ENCODE data around the gene MFAP1.
"Not testable (repeated sequence)": the region's sequence is repeated elsewhere in the genome, so short reads cannot be mapped to it uniquely, and the experiment has no call there.

MFAP1 gene, protein sequence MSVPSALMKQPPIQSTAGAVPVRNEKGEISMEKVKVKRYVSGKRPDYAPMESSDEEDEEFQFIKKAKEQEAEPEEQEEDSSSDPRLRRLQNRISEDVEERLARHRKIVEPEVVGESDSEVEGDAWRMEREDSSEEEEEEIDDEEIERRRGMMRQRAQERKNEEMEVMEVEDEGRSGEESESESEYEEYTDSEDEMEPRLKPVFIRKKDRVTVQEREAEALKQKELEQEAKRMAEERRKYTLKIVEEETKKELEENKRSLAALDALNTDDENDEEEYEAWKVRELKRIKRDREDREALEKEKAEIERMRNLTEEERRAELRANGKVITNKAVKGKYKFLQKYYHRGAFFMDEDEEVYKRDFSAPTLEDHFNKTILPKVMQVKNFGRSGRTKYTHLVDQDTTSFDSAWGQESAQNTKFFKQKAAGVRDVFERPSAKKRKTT

DNA sequence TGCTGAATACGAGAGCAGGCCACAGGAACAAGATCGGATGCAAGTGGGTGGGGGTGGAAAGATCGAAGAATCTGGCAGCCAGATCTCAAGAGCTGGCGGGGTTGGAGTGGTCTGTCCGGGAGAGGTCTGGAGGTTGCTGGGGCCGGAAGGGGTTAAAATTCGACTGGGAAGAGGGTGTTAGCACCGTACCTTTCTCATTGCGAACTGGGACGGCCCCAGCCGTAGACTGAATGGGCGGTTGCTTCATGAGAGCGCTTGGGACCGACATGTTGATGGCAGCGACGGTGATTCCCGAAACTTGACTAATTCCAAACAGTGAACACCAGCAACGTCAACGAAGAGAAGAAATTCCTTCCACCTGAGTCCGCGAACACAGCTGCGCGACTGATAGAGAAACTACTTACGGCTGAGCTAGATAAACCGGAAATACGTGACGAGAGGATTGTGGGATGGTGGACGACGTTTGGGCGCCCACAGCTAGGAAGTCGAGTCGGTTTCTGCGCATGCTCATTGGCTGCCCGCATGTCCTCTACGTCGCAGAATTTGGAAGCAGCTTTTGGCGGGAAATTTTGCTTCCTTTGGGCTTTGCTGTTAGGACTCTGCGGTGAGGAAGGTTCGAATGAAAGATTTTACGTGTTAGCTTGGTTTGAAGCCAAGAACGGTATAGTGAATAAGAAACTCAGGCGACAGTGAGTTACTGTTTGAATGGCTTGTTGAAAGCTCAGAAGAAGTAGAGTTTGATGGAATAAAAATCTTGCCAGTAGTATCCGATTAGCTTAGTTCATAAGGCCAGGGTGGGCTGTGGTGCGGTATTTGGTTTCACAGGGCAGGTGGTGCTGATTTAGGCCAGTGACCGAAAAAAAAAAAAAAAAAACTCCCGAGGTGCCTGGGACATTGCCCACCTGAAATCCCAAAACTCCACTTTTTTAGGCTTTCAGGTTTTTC, at the start of gene MFAP1:
Gene MFAP1, minus strand, starts transcription at position 389 of the 945 bp plus-strand sequence. Its CDS starts 121 bp downstream, at position 268.
- DNase-seq, result peak; percentile 93

DNA sequence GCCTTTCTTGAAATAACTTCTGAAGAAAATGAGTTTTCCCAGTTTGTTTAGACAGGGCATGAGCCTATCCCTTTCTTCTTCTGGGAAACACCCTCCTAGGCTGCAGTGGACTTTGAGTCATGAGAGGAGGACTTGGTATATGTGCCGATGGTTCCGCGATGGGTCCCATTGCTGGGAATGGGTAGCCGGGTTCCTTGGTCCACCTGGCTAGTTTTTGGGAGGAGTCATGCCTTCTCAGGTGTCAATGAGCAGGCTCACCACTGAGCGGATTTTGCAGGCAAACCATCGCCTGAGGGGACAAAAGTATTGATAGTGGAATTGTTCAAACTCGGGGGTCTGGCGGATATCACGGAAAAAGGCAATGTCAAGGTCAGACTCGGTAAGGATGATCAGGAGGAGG, 49.2 kb upstream of the MFAP1 start:
- no peak for DNase-seq

DNA sequence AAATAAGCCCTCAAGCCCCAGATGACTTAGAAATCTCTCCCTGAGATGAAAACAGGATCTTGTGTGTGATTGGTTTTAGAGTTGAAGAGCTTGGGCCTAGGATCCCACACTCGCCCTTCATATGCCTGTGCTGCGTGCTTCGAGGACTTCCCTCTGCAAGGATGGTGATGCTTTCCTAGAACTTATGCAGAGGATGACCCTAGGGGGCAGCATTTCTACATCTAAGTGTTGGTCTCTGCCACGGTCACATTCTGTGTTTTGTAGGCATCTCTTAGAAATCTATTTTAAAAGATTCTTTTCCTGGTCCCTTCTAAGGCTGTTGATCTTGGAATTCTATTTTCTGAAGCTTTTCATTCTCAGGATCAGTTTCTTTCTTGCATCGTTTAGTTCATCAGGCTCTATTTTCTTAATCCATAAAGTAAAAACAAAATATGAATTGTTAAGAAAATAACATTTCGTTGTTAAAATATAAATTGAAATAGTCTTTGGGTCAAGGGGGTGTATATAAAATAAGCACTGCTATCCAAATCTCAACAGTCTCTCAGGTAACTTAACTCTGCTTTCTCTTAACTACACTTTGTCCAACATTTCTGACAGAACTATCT, 48.0 kb upstream of the MFAP1 start:
- peak; percentile 9 for DNase-seq

DNA sequence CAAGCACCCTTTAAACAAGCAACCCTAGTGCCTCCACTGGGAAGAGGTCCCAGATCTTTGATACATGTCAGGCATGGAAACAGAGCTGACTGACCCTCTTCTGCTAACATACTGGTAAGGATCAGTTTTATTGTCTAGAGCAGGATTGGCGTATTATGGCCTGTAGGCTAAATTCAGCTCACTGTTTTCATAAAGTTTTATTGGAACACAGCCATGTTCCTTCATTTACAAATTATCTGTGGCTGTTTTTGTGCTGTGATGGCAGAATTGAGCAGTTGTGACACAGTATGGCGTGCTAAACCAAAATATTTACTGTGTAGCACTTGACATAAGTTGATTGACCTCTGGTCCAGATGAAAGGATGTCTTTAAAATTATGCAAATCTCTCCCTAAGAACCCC, 47.3 kb upstream of the MFAP1 start:
- DNase-seq, result no peak

DNA sequence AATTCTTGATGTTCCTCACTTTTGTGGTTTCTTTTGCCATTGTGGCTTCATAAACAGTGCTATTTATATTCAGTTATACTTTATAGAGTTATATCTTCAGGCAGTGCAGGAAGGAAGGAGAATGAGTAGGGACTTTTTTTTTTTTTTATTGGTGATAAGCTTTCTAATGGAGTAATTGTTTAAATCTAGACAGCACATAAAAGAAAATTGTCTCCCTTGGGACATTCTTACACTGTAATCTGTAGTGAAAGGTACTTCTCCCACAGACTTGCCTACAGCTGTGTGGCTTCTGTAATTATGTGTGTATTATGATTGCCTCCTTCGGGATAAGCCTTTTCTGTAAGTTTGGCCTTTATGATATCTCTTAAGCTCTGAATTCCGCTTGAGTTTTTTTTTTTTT, 43.9 kb upstream of the MFAP1 start:
- no peak for DNase-seq

DNA sequence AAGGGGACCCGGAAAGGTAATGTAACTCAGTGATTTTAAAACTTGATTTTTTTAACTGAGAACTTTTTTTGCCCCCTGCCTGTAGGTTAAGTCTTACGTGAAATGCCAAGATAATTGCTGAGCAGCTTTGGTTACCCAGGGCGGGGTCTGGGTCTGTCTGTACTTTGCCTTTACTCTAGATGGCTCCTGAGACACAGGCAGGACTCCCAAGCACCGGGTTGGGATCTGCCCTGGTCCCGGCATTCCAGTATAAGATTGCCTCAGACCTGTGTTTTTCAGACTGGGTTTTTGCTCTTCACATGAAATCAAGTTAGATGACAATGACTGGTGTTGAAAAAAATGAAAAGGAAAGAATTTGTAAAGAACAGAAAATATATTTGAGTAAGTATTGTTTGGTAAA, 42.6 kb upstream of the MFAP1 start:
- no peak for DNase-seq

DNA sequence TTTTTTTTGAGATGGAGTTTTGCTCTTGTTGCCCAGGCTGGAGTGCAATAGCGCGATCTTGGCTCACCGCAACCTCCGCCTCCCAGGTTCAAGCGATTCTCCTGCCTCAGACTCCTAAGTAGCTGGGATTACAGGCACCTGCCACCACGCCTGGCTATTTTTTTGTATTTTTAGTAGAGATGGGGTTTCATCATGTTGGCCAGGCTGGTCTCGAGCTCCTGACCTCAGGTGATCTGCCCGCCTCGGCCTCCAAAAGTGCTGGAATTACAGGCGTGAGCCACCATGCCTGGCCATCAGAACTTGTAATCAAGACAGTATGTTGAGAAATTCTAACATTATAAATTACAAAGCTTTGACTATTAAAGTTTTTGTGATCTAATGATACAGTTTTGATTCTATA, 42.1 kb upstream of the MFAP1 start:
- DNase-seq, result not testable (repeated sequence)

DNA sequence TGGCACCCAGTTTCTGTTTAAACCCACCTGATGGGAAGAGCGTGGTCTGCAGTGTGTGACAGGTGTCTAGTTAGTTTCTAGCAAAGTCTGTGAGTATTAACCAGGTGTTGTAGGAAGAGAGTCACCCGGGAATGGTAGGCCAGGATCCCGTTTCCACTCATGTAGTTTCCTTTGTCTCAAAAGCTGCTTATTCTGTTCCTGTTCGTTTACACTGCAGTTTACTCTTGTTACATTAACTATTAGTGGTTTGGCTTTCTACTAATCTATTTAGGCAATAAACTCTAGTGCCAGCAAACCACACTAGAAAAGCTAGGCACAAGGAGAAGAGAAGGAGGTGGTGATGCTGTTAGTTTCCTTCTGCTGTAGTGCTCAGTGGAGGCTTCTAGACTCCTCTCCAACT, 35.1 kb upstream of the MFAP1 start:
- DNase-seq, result no peak

DNA sequence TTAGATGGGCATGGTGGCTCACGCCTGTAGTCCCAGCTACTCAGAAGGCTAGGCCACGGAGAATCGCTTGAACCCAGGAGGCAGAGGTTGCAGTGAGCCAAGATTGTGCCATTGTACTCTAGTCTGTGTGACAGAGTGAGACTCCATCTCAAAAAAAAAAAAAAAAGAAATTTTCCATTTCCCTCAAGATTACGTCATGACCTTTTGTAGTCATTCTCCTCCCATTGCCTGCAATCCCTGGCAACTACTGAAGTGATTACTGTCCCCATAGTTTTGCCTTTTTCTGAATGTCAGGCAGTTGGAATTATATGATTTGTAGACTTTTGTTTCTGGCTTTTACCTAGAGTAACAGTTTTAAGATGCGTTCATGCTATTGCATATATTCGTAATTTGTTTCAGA, 30.3 kb upstream of the MFAP1 start:
- DNase-seq, result no peak

DNA sequence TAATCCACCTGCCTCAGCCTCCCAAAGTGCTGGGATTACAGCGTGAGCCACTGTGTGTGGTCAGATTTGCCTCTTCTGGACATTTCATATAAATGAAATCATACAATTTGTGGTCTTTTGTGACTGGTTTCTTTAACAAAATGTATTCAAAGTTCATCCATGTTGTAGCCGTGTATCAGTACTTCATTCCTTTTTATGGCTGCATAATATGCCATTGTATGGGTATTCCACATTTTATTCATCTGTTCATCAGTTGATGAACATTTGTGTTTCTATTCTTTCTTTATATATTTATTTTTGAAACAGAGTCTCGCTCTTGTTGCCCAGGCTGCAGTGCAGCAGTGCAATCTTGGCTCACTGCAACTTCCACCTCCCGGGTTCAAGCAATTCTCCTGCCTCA, 28.1 kb upstream of the MFAP1 start:
- no peak for DNase-seq

DNA sequence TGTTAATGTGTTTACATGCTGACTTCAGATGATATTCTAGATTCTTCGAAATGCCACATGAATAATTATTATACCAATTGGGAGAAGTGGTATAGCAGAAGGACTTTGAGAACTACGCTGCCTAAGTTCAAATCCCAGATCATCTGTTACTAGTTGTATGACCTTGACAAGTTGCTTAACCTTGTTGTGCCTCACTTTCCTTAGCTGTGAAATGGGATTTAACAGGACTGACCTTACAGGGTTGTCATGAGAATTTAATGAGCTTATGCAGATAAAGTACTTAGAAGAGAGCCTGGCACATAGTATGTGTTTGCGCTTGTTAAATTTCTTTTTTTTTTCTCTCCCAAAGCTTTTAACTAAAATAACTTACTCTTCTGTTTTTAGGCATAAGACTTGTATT, 26.8 kb upstream of the MFAP1 start:
- DNase-seq, result no peak

DNA sequence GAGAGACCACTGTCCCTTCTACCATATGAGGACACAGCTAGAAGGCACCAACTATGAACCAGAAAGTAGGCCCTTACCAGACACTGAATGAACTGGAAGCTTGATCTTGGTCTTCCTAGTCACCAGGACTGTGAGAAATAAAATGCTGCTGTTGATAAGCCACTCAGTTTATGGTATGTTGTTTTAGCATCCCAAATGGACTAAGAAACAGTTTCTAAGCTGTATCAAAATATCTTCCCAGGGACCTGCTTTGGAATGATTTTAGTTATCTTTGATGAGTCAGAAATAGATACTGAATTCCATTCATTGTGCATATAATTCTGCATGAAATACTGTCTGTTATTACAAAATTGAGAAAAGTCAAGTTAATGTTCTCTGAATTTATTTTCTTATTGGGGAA, 20.9 kb upstream of the MFAP1 start:
- no peak for DNase-seq

DNA sequence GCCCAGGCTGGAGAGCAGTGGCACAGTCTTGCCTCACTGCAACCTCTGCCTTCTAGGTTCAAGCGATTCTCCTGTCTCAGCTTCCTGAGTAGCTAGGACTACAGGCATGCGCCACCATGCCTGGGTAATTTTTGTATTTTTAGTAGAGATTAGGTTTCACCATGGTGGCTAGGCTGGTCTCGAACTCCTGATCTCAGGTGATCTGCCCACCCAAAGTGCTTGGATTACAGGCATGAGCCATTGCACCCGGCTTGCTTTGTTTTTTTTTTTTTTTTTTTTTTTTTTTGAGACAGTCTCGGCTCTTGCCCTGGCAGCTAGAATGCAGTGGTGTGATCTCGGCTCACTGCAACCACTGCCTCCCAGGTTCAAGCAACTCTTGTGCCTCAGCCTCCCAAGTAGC, 8.0 kb upstream of the MFAP1 start:
- DNase-seq, result not testable (repeated sequence)

DNA sequence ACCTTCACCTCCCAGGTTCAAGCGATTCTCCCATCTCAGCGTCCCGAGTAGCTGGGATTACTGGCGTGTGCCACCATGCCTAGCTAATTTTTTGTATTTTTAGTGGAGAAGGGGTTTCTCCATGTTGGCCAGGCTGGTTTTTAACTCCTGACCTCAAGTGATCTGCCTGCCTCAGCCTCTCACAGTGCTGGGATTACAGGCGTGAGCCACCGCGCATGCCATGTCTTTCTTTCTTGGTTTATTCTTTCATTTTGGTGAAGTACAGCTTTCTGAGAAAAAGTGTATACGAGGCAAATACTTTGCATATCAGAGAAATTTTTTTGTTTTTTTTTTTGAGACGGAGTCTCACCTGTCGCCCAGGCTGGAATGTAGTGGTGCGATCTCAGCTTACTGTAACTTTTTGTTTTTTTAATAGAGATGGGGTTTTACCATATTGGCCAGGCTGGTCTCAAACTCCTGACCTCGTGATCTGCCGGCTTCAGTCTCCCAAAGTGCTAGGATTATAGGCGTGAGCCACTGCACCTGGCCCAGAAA, 7.1 kb upstream of the MFAP1 start:
- not testable (repeated sequence) for DNase-seq

DNA sequence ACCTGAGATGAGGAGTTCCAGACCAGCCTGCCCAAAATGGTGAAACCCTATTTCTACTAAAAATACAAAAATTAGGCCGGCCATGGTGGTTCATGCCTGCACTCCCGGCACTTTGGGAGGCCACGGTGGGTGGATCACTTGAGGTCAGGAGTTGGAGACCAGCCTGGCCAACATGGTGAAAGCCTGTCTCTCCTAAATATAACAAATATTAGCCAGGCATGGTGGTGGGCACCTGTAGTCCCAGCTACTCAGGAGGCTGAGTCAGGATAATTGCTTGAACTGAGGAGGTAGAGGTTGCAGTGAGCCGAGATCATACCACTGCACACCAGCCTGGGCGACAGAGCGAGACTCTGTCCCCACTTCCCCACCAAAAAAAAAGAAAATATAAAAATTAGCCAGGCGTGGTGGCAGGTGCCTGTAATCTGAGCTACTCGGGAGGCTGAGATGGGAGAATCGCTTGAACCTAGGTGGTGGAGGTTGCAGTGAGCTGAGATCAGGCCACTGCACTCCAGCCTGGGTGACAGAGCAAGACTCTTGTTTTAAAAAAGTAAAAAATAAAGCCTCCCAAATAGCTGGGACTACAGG, 6.3 kb upstream of the MFAP1 start:
- DNase-seq, result not testable (repeated sequence)

DNA sequence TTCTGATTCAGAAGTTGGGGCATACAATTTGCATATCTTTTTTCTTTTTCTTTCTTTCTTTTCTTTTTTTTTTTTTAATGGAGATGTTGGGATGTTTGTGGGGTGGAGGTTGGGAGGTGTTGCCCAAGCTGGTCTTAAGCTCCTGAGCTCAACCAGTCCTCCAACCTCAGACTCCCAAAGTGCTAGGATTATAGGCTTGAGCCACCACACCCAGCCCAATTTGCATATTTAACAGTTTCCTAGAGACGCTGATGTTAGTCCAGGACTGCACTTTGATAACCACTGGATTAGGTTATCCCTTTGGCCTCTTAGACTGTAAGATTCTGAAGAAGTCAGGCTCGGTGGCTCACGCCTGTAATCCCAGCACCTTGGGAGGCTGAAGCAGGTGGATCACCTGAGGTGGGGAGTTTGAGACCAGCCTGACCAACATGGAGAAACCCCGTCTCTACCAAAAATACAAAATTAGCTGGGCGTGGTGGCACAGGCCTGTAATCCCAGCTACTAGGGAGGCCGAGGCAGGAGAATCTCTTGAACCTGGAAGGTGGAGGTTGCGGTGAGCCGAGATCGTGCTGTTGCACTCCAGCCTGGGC, 5.6 kb upstream of the MFAP1 start:
- not testable (repeated sequence) for DNase-seq

DNA sequence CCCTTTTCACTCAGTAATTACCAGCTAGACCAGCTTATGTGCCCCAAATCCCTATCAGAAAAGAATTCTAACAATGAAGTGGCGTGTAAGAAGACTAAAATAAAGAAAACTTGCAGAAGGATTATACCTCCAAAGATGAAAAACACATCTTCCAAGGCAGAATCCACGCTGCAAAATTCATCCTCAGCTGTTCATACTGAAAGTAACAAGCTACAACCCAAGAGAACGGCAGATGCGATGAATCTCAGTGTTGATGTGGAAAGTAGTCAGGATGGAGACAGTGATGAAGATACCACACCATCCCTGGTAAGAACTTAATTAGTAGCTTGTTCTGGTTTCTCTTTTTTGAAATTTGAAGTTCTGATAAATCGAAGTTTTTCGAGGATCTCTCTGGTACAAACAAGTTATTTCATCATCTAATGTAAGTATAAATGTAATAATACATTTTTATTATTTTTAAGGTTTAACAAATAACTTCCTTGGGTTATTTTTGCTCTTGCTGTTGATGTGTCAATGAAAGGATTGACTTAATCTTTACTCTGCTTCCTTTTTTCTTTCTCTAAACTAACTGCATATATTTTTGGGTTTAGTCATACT, 3.7 kb upstream of the MFAP1 start:
- no peak for DNase-seq

DNA sequence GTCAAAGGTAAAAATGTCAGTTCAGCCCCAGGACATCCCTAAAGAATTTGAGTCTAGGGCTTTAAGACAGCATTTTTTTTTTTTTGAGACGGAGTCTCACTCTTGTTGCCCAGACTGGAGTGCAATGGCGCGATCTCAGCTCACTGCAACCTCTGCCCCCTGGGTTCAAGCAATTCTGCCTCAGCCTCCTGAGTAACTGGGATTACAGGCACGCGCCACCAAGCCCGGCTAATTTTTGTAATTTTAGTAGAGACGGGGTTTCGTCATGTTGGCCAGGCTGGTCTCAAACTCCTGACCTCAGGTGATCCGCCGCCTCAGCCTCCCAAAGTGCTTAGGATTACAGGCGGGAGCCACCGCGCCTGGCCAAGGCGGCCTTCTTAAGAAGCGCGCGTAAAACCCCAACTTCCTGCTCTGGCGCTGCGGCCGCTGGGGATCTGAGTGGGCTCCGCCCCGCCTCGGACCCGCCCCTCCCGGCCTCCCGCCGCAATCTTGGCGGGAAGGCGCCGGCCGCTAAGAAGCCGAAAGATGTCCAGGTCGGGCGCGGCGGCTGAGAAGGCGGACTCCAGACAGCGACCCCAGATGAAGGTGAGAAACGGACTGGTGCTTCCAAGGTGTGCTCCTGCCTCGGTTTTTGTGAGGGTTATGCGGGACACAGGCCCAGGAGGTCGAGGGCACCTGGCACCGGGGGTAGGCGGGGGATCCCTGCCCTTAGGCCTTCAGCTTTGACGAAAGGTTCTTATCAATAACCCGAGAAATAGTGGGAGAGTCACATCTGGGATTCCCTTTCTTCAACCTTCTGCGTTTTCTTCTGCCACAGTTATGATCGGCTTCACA, 2.2 kb upstream of the MFAP1 start, which contains the start of gene WDR76:
Gene WDR76, plus strand, starts transcription at position 495 of the 834 bp plus-strand sequence. Its CDS starts 31 bp downstream, at position 526.
- DNase-seq, result peak; percentile 76

DNA sequence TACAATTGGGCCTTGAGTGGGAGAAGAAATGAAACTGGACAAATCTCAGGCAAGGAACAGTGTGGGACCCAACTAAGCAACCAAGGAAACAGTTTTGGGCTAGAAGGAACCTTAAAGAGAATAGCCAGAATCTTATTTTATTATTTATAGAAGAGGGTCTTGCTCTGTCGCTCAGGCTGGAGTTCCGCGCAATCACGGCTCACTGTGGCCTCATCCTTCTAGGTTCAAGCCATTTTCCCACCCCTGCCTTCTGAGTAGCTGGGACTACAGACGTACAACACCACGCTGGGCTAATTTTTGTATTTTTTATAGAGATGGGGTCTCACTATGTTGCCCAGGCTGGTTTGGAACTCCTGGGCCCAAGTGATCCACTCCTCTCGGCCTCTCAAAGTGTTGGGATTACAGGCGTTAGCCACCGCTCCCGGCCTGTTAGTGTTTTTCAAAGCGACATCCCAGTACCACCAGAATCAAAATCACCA, 1.6 kb upstream of the MFAP1 start:
- no peak for DNase-seq

DNA sequence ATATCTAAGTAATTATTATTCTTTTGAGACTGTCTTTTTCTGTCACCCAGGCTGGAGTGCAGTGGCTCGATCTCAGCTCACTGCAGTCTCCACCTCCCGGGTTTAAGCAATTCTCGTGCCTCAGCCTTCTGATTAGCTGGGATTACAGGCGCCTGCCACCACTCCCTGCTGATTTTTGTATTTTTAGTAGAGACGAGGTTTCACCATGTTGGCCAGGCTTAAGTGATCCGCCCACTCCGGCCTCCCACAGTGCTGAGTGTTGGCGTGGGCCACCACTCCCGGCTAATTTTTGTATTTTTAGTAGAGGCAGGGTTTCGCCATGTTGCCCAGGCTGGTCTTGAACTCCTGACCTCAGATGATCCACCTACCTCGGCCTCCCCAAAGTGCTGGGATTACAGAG, 815 bp upstream of the MFAP1 start:
- DNase-seq, result not testable (repeated sequence)

DNA sequence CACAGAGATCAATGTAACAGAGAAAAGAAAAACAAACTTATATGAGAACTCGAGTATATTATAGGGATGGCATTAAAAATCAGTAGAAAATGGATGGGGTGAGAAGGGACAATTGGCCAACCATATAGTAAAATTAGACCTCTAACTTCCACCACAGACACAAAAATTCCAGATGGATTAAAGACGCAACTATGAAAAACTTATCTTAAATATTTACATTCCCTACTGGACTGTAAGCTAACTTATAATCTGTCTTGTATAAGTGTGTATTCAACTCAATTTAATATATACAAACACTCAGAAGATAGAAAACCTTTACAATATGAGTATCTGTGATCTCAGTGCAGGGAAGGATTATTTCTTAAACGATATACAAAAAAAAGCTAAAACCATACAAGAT, 3.0 kb downstream of the MFAP1 start:
- no peak for DNase-seq

All from CD4-positive, alpha-beta T cell treated with Interleukin-17A for 4 hours (primary cell).